ENCODE measurements around the gene STYXL1.

The STYXL1 gene

GRCh38 chr7:75963381-75963995 is 84.3 kb downstream of the STYXL1 start:
- no peak overlapping the region for H3K9ac ChIP-seq (ENCODE audit: low read depth, low read length)
- no peak overlapping the region for H3K4me2 ChIP-seq (ENCODE audit: insufficient read depth, low read length)

GRCh38 chr7:75962607-75963380 is 85.0 kb downstream of the STYXL1 start:
- DNase-seq (no peak), ATAC-seq (ENCODE audit: insufficient read depth, low read depth) (no peak)
- H3K27ac ChIP-seq (ENCODE audit: low read length) = no peak overlapping the region
- H3K4me2 ChIP-seq (ENCODE audit: insufficient read depth, low read length) = no peak overlapping the region
- H3K9me3 ChIP-seq (ENCODE audit: insufficient read depth, low read length, severe bottlenecking) = no peaks in the 10 kb centered on the region
- no peaks in the 10 kb centered on the region for H3K4me1 ChIP-seq (ENCODE audit: insufficient read depth, low read length)
- H3K27me3 ChIP-seq (ENCODE audit: insufficient read depth, low read length, poor library complexity) = no peaks in the 10 kb centered on the region
- H3K36me3 ChIP-seq (ENCODE audit: insufficient read depth, low read length) = 0 out of 2 replicates have a peak, but pooled peaks cover 4% of the 10 kb centered on the region
- H2AFZ ChIP-seq (ENCODE audit: low read depth, low read length) = no peak overlapping the region
- peaks cover 7% of the 10 kb centered on the region; the same call in 1 of the 2 replicates for H4K20me1 ChIP-seq (ENCODE audit: insufficient read depth, low read length)
- TF ChIP-seq EZH2 (IDR thresholded peaks at IDR 0.05; ENCODE audit: borderline replicate concordance, low read depth, low read length, severe bottlenecking) = no peak
- TF ChIP-seq CTCF (IDR thresholded peaks at IDR 0.05; ENCODE audit: borderline replicate concordance, extremely low read depth, low read length, poor library complexity, severe bottlenecking) = no peak
- H3K79me2 ChIP-seq (ENCODE audit: insufficient read depth, low read length) = no peaks in the 10 kb centered on the region
- no peak overlapping the region for H3K4me3 ChIP-seq (ENCODE audit: low read depth in 1 of 2, low read length in 2 of 2)
- H3K9ac ChIP-seq (ENCODE audit: low read depth, low read length) = no peak overlapping the region

More at GRCh38 chr7:75963381-75963995, 84.3 kb downstream of the STYXL1 start:
- TF ChIP-seq CTCF (IDR thresholded peaks at IDR 0.05; ENCODE audit: borderline replicate concordance, extremely low read depth, low read length, poor library complexity, severe bottlenecking) (no peak), EZH2 (IDR thresholded peaks at IDR 0.05; ENCODE audit: borderline replicate concordance, low read depth, low read length, severe bottlenecking) (no peak)
- Histone ChIP-seq H4K20me1 (ENCODE audit: insufficient read depth, low read length) (peaks cover 12% of the 10 kb centered on the region; the same call in 1 of the 2 replicates), H3K27ac (ENCODE audit: low read length) (no peak overlapping the region), H3K4me3 (ENCODE audit: low read depth in 1 of 2, low read length in 2 of 2) (no peak overlapping the region), H2AFZ (ENCODE audit: low read depth, low read length) (no peak overlapping the region), H3K79me2 (ENCODE audit: insufficient read depth, low read length) (no peaks in the 10 kb centered on the region), H3K27me3 (ENCODE audit: insufficient read depth, low read length, poor library complexity) (no peaks in the 10 kb centered on the region), H3K36me3 (ENCODE audit: insufficient read depth, low read length) (no peaks in the 10 kb centered on the region), H3K9me3 (ENCODE audit: insufficient read depth, low read length, severe bottlenecking) (no peaks in the 10 kb centered on the region), H3K4me1 (ENCODE audit: insufficient read depth, low read length) (no peaks in the 10 kb centered on the region)
- DNase-seq = no peak
- ATAC-seq (ENCODE audit: insufficient read depth, low read depth) = no peak

- Histone ChIP-seq H2AFZ (ENCODE audit: low read depth, low read length) (no peak overlapping the region), H3K79me2 (ENCODE audit: insufficient read depth, low read length) (no peaks in the 10 kb centered on the region), H3K4me3 (ENCODE audit: low read depth in 1 of 2, low read length in 2 of 2) (no peak overlapping the region), H3K27me3 (ENCODE audit: insufficient read depth, low read length, poor library complexity) (no peaks in the 10 kb centered on the region), H3K9me3 (ENCODE audit: insufficient read depth, low read length, severe bottlenecking) (no peaks in the 10 kb centered on the region), H3K4me1 (ENCODE audit: insufficient read depth, low read length) (no peaks in the 10 kb centered on the region), H3K36me3 (ENCODE audit: insufficient read depth, low read length) (0 out of 2 replicates have a peak, but pooled peaks cover 7% of the 10 kb centered on the region), H3K4me2 (ENCODE audit: insufficient read depth, low read length) (no peak overlapping the region), H4K20me1 (ENCODE audit: insufficient read depth, low read length) (peaks cover 3% of the 10 kb centered on the region; the same call in 1 of the 2 replicates), H3K9ac (ENCODE audit: low read depth, low read length) (no peak overlapping the region), H3K27ac (ENCODE audit: low read length) (no peak overlapping the region)
- ATAC-seq (ENCODE audit: insufficient read depth, low read depth) (peak; percentile 31; the same call in 1 of the 3 replicates), DNase-seq (no peak)
- TF ChIP-seq EZH2 (IDR thresholded peaks at IDR 0.05; ENCODE audit: borderline replicate concordance, low read depth, low read length, severe bottlenecking) = no peak
- TF ChIP-seq CTCF (IDR thresholded peaks at IDR 0.05; ENCODE audit: borderline replicate concordance, extremely low read depth, low read length, poor library complexity, severe bottlenecking) = peak; percentile 35
Observed at GRCh38 chr7:75961218-75961617, 86.6 kb downstream of the STYXL1 start.
